SIG-M5 (cell line): ENCODE measurements around the gene TRPM5.
"Not testable (repeated sequence)": the region's sequence is repeated elsewhere in the genome, so short reads cannot be mapped to it uniquely, and the experiment has no call there.

Experiments used
- DNase-seq: peaks from one replicate; lab custom pipeline; 2025; lab: John Stamatoyannopoulos, UW

TRPM5 gene

GRCh38 chr11:2443881-2444820, at the start of gene TRPM5:
TSS of gene TRPM5 (minus strand) at chr11:2444514. CDS start at chr11:2423036, 21,478 bp downstream.
- no peak for DNase-seq

DNA sequence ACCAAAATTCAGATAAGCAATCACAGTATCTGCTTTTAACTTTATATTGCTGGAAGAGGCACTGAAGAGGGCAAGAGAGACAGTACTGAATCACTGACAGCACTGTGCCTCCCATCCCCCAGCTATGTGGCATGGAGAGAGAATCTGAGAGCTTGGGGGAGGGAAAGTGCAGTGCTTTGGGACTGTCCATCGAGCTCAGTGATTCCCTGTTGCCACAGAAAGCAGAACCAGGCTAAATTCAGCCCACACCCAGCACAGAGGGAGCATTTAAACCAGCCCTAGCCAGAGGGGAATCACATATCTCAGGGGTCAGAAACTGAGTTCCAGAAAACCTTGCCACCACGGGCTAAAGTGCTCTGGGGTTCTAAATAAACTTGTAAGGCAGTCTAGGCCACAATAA, 44.8 kb upstream of the TRPM5 start:
- no peak for DNase-seq

GRCh38 chr11:2488004-2488403, 43.7 kb upstream of the TRPM5 start:
- DNase-seq = no peak

- DNase-seq = no peak
Measured at GRCh38 chr11:2484576-2485125, 40.3 kb upstream of the TRPM5 start.

DNA sequence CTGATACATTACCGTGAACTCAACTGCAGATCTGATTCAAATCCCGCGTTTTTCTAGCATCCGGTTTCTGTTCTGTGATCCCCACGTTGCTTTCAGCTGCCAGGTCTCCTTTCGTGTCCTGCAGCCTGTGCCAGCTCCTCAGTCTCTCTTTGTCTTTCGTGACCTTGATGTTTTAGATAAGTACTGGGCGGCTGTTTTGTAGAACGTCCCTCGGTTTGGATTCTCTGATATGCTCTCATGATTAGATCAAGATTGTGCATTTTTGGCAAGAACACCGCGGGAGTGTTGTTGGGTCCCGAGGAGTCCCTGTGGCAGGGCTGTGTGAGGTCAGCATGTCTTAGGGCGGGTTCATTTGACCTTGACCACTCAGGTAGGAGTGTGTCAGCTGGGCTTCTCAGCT, 39.1 kb upstream of the TRPM5 start:
- DNase-seq = no peak

GRCh38 chr11:2482745-2483144, 38.4 kb upstream of the TRPM5 start:
- DNase-seq = no peak

- no peak for DNase-seq
Measured at GRCh38 chr11:2482204-2482603, 37.9 kb upstream of the TRPM5 start.

- DNase-seq = no peak
Measured at GRCh38 chr11:2481253-2481652, 36.9 kb upstream of the TRPM5 start.

- DNase-seq = peak; percentile 38
Measured at GRCh38 chr11:2480874-2481220, 36.5 kb upstream of the TRPM5 start.

GRCh38 chr11:2480067-2480873, 36.0 kb upstream of the TRPM5 start:
- not testable (repeated sequence) for DNase-seq

GRCh38 chr11:2477936-2478335, 33.6 kb upstream of the TRPM5 start:
- no peak for DNase-seq

DNA sequence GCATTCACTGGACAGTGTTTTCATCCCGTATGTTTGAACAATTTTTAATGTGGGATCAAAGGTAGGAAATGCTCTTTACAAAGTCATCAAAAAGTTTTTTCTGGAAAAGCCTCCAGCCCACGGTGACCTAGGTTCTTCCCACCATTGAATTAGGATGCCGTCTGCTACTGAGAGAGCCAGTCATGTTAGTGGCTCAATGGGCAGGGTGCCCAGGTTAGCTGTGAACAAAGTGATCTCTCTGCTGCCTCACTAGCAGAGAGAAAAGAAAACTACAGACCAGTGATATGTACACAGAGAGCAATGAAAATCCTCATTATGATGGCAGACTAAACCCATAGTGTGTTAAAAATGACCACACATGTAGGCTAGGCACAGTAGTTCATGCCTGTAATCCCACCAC, 32.9 kb upstream of the TRPM5 start:
- DNase-seq = no peak

GRCh38 chr11:2475136-2475918, 31.0 kb upstream of the TRPM5 start:
- DNase-seq = no peak

DNA sequence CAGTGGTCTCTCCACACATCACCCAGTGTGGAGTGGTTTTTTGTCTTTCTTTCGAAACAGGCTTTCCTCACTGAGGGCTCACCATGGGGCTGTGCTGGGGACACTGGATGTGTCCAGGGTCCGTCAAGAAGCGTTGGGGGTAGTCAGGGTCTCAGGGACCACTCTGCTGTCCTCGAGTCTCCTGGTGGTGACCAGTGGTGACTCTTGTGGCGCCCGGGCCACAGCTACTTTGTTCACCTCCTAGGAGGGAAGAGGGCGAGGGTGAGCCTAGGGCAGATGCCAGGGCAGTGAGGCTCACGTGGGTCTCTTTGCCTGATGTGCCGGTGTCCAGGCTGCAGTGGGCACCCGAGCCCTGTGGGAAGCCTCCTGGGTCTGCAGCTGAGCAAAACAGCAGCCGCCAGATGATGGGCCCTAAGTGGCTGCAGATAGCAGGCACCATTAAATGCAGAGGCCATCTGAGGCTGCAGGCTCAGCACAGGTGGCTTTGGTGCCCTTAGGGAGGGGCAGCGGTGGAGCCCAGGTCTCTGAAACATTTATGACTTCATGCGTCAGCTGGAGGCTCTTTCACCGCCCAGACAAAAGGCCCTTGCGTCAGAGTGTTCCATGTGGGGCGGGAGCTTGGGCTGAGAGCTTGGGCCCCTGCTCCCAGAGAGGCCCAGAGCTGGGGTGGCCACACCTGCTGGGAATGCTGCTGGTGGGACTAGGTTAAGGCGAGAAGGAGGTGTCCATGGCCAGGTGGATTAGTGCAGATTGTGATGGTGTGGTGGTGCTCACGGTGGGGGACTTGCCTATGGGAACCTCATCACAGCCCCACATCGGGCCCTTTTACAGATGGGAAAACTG, 30.0 kb upstream of the TRPM5 start:
- no peak for DNase-seq

DNA sequence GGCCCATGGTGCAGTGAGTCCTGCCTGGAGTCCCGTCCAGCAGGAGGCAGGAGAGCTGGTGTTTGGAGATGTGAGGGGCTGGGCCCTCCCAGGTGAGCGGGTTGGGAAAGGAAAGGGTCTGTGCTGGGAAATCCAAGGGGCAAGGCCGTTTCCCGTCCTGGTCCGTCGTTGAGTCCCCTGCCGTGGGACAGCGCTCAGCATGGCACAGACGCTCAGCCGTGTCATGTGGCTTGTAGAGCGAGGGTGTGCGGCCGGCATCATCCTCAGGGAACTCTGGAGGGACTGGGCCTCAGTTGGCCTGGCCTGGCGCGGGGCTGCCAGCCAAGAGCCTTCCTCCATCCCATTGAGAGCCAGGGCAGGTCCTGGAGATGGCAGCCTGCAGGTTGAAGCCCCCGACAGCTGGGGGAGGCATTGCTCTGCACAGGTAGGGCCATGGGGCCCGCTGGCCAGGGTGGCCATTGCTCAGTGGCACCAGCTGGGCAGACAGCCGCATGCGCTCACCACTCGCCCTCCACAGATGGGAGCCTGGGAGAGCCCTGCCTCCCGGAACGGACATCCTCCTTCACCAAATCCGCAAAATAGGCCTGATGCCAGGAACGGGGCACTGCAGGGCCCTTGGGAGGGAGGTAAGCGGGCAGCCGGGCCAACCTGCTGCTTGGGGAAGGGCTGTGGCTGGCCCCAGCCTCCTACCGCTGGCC, 29.2 kb upstream of the TRPM5 start:
- DNase-seq = no peak

DNA sequence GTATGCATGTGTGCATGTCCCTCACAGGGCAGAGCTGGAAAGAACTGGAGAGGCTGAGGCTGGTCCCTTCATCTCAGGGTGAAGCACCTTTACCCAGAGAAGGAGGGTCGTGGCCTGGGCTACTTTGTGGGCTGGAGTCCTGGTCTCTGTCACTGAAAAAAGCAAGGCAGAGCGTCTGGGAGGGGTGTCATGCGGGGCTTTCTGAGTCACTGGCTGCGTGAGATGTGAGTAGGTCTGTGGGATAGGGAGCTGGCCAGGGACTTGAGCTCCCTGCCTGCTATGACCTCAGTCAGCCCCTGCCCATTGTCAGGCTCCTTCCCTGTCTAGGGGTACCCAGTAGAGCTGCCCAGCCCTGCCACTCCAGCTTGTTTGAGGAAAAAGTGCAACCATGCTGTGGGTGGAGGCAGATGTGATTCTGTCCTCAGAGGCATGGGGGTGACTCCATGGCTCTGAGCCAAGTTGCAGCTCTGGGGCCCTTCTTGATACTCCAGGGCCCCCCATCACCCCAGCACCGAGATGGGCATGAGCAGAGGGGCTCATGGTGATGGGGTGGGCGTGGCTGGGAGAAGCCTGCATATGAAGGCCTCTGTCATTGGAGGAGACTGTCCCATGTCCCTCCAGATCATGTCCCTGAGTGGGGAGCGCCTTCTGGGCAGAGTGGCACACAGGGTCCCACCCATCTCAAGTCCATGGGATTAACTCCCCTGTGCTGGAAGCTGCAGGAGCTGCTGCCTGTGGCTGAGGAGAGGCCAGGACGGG, 28.3 kb upstream of the TRPM5 start:
- DNase-seq = no peak

- no peak for DNase-seq
Measured at GRCh38 chr11:2471804-2472096, 27.4 kb upstream of the TRPM5 start.

GRCh38 chr11:2471048-2471803, 26.9 kb upstream of the TRPM5 start:
- no peak for DNase-seq

DNA sequence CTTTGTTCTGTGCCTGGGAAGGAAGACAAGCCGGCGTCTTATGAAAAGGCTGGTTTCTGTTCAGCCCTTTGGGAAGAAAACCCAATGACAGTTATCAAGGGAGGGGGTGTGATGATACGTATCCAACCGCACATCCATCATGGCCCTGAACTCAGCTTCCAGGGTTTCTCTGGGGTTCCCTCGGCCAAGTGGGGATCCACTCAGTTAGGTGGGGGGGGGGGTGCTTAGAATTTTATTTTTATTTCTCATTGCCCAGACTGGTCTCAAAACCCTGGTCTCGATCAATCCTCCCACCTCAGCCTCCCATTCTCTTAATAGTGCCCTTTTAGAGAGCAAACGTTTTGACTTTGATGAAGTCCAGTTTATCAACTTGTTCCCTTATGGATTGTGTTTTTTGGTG, 26.2 kb upstream of the TRPM5 start:
- no peak for DNase-seq
